ENCODE measurements around the gene CDKAL1. TPM values are rescaled to one million over a fixed set of nuclear protein-coding genes. Genes with fewer than 3 reads are reported as not detected.

The CDKAL1 gene
- total RNA-seq, 4 donors from 2014 or later: 10.3 to 11.2 (median 10.5) TPM

- WGBS: 54% methylated on average over 7 of the region's 7 CpGs
- no peaks in the 10 kb centered on the region for H3K36me3 ChIP-seq
These were observed 666.0 kb downstream of the CDKAL1 start for GRCh38 chr6:21200134-21200870.

GRCh38 chr6:21201187-21201586 lies 666.9 kb downstream of the CDKAL1 start:
- WGBS: 75% methylated on average over 4 of the region's 4 CpGs

More at GRCh38 chr6:21200134-21200870, 666.0 kb downstream of the CDKAL1 start:
- no peaks in the 10 kb centered on the region for H3K9me3 ChIP-seq
- DNase-seq (ENCODE audit: extremely low spot score): no peak
- H3K27ac ChIP-seq (replicated peaks in 1 of 4): no peak overlapping the region
- no peak for TF ChIP-seq CTCF (IDR thresholded peaks at IDR 0.05)
- no peak for TF ChIP-seq POLR2A (IDR thresholded peaks at IDR 0.05; ENCODE audit: low read depth)
- TF ChIP-seq EP300 (IDR thresholded peaks at IDR 0.05): no peak
- no peak for TF ChIP-seq POLR2AphosphoS5 (IDR thresholded peaks at IDR 0.05)
- intact Hi-C loops (cut with DNase I): no loop called here
- H3K4me1 ChIP-seq: peaks cover 8 to 22% (median 19%) of the 10 kb centered on the region in 4 donors
- H3K4me3 ChIP-seq: no peak overlapping the region
- no peaks in the 10 kb centered on the region for H3K27me3 ChIP-seq

GRCh38 chr6:21201637-21202350 lies 667.5 kb downstream of the CDKAL1 start:
- no peak overlapping the region for H3K27ac ChIP-seq (replicated peaks in 1 of 4)
- TF ChIP-seq CTCF (IDR thresholded peaks at IDR 0.05) (no peak), EP300 (IDR thresholded peaks at IDR 0.05) (no peak), POLR2A (IDR thresholded peaks at IDR 0.05; ENCODE audit: low read depth) (no peak), POLR2AphosphoS5 (IDR thresholded peaks at IDR 0.05) (no peak)
- H3K4me1 ChIP-seq: peaks cover 8 to 15% (median 11%) of the 10 kb centered on the region in 4 donors
- WGBS: 91% methylated on average over 10 of the region's 10 CpGs
- no peaks in the 10 kb centered on the region for H3K36me3 ChIP-seq
- no peak overlapping the region for H3K4me3 ChIP-seq
- DNase-seq (ENCODE audit: extremely low spot score): no peak
- no peaks in the 10 kb centered on the region for H3K27me3 ChIP-seq
- intact Hi-C loops (cut with DNase I): no loop called here
- H3K9me3 ChIP-seq: no peaks in the 10 kb centered on the region

More at GRCh38 chr6:21201187-21201586, 666.9 kb downstream of the CDKAL1 start:
- no peak overlapping the region for H3K27ac ChIP-seq (replicated peaks in 1 of 4)
- no peaks in the 10 kb centered on the region for H3K9me3 ChIP-seq
- no peak for DNase-seq (ENCODE audit: extremely low spot score)
- intact Hi-C loops (cut with DNase I): no loop called here
- H3K36me3 ChIP-seq: no peaks in the 10 kb centered on the region
- no peaks in the 10 kb centered on the region for H3K27me3 ChIP-seq
- peaks cover 8 to 15% (median 12%) of the 10 kb centered on the region in 4 donors for H3K4me1 ChIP-seq
- TF ChIP-seq POLR2A (IDR thresholded peaks at IDR 0.05; ENCODE audit: low read depth) (no peak), POLR2AphosphoS5 (IDR thresholded peaks at IDR 0.05) (no peak), CTCF (IDR thresholded peaks at IDR 0.05) (no peak), EP300 (IDR thresholded peaks at IDR 0.05) (no peak)
- no peak overlapping the region for H3K4me3 ChIP-seq

GRCh38 chr6:21202521-21202920 lies 668.3 kb downstream of the CDKAL1 start:
- DNase-seq (ENCODE audit: extremely low spot score): no peak
- intact Hi-C loops (cut with DNase I): no loop called here
- Histone ChIP-seq H3K27ac (replicated peaks in 1 of 4) (no peak overlapping the region), H3K27me3 (no peaks in the 10 kb centered on the region), H3K4me1 (peaks cover 8 to 15% (median 11%) of the 10 kb centered on the region in 4 donors), H3K4me3 (no peak overlapping the region), H3K9me3 (no peaks in the 10 kb centered on the region), H3K36me3 (no peaks in the 10 kb centered on the region)
- WGBS: 96% methylated on average over 3 of the region's 3 CpGs
- TF ChIP-seq EP300 (IDR thresholded peaks at IDR 0.05) (no peak), POLR2A (IDR thresholded peaks at IDR 0.05; ENCODE audit: low read depth) (no peak), POLR2AphosphoS5 (IDR thresholded peaks at IDR 0.05) (no peak), CTCF (IDR thresholded peaks at IDR 0.05) (no peak)

All from esophagus muscularis mucosa (tissue), 4 donors.